ENCODE results near the gene IRGQ.

IRGQ gene

GRCh38 chr19:43561139-43561970 lies 34.6 kb downstream of the IRGQ start:
- Histone ChIP-seq H3K4me3 (ENCODE audit: insufficient read depth in 1 of 2, low read depth in 1 of 2, low read length in 2 of 2) (no peak overlapping the region), H2BK12ac (ENCODE audit: low read length in 2 of 2) (no peak overlapping the region), H3K4ac (ENCODE audit: low read depth in 1 of 2, low read length in 2 of 2) (no peak overlapping the region), H3K14ac (ENCODE audit: low read length in 2 of 2) (no peak overlapping the region), H3K79me1 (replicated peaks; ENCODE audit: low read length, poor library complexity, severe bottlenecking) (peaks cover 10% of the 10 kb centered on the region), H3K18ac (ENCODE audit: low read depth in 1 of 2, low read length in 2 of 2) (no peak overlapping the region), H3K9me3 (ENCODE audit: control insufficient read depth, low read length) (no peaks in the 10 kb centered on the region), H3K27me3 (ENCODE audit: control insufficient read depth in 1 of 2, insufficient read depth in 1 of 2, low read length in 2 of 2) (no peaks in the 10 kb centered on the region), H3K36me3 (ENCODE audit: control insufficient read depth in 1 of 2, insufficient read depth in 2 of 2, low read depth in 1 of 2, low read length in 2 of 2) (peaks cover 10 to 28% of the 10 kb centered on the region in 2 experiments), H2BK5ac (ENCODE audit: low read depth, low read length, poor library complexity, severe bottlenecking) (no peak overlapping the region), H3K23ac (ENCODE audit: low read length in 2 of 2) (no peak overlapping the region), H2AK5ac (ENCODE audit: low read length, severe bottlenecking) (no peak overlapping the region), H4K91ac (ENCODE audit: low read length) (no peak overlapping the region), H3K4me2 (ENCODE audit: low read length, poor library complexity, severe bottlenecking) (no peak overlapping the region), H3K9ac (ENCODE audit: low read length) (no peak overlapping the region), H3K4me1 (ENCODE audit: control insufficient read depth, insufficient read depth, low read depth, low read length) (peaks cover 18% of the 10 kb centered on the region), H2AFZ (ENCODE audit: low read depth, low read length) (no peak overlapping the region), H2BK120ac (ENCODE audit: low read depth, low read length) (no peak overlapping the region), H2BK15ac (ENCODE audit: low read depth, poor library complexity, severe bottlenecking) (no peak overlapping the region), H4K8ac (ENCODE audit: low read length) (peak overlapping the region; percentile 29), H3K27ac (ENCODE audit: low read length, poor library complexity, severe bottlenecking) (no peak overlapping the region)
- no peak for DNase-seq
- WGBS = 95% methylated on average over 12 of the region's 12 CpGs

GRCh38 chr19:43560687-43561086 lies 35.2 kb downstream of the IRGQ start:
- Histone ChIP-seq H2AFZ (ENCODE audit: low read depth, low read length) (no peak overlapping the region), H3K14ac (ENCODE audit: low read length in 2 of 2) (no peak overlapping the region), H3K9me3 (ENCODE audit: control insufficient read depth, low read length) (no peaks in the 10 kb centered on the region), H3K4me3 (ENCODE audit: insufficient read depth in 1 of 2, low read depth in 1 of 2, low read length in 2 of 2) (no peak overlapping the region), H3K27ac (ENCODE audit: low read length, poor library complexity, severe bottlenecking) (no peak overlapping the region), H3K4me1 (ENCODE audit: control insufficient read depth, insufficient read depth, low read depth, low read length) (peaks cover 18% of the 10 kb centered on the region), H3K9ac (ENCODE audit: low read length) (no peak overlapping the region), H3K79me1 (replicated peaks; ENCODE audit: low read length, poor library complexity, severe bottlenecking) (peaks cover 13% of the 10 kb centered on the region), H4K91ac (ENCODE audit: low read length) (peak overlapping the region; percentile 65), H2BK15ac (ENCODE audit: low read depth, poor library complexity, severe bottlenecking) (no peak overlapping the region), H3K18ac (ENCODE audit: low read depth in 1 of 2, low read length in 2 of 2) (peak overlapping the region in 1 of 2 experiments; percentile 25), H2BK120ac (ENCODE audit: low read depth, low read length) (no peak overlapping the region), H4K8ac (ENCODE audit: low read length) (peak overlapping the region; percentile 29), H2AK5ac (ENCODE audit: low read length, severe bottlenecking) (no peak overlapping the region), H2BK5ac (ENCODE audit: low read depth, low read length, poor library complexity, severe bottlenecking) (no peak overlapping the region), H3K36me3 (ENCODE audit: control insufficient read depth in 1 of 2, insufficient read depth in 2 of 2, low read depth in 1 of 2, low read length in 2 of 2) (peaks cover 14 to 34% of the 10 kb centered on the region in 2 experiments), H3K4me2 (ENCODE audit: low read length, poor library complexity, severe bottlenecking) (no peak overlapping the region), H3K23ac (ENCODE audit: low read length in 2 of 2) (no peak overlapping the region), H2BK12ac (ENCODE audit: low read length in 2 of 2) (no peak overlapping the region), H3K27me3 (ENCODE audit: control insufficient read depth in 1 of 2, insufficient read depth in 1 of 2, low read length in 2 of 2) (no peaks in the 10 kb centered on the region), H3K4ac (ENCODE audit: low read depth in 1 of 2, low read length in 2 of 2) (no peak overlapping the region)
- peak; percentile 66 for DNase-seq
- 74% methylated on average over 6 of the region's 6 CpGs for WGBS

- H3K9me3 ChIP-seq (ENCODE audit: control insufficient read depth, low read length) = no peaks in the 10 kb centered on the region
- no peak overlapping the region for H3K4me2 ChIP-seq (ENCODE audit: low read length, poor library complexity, severe bottlenecking)
- no peak overlapping the region for H3K23ac ChIP-seq (ENCODE audit: low read length in 2 of 2)
- no peak overlapping the region for H3K4ac ChIP-seq (ENCODE audit: low read depth in 1 of 2, low read length in 2 of 2)
- no peak overlapping the region for H3K27ac ChIP-seq (ENCODE audit: low read length, poor library complexity, severe bottlenecking)
- no peak overlapping the region for H3K4me3 ChIP-seq (ENCODE audit: insufficient read depth in 1 of 2, low read depth in 1 of 2, low read length in 2 of 2)
- H2BK12ac ChIP-seq (ENCODE audit: low read length in 2 of 2) = no peak overlapping the region
- H3K14ac ChIP-seq (ENCODE audit: low read length in 2 of 2) = no peak overlapping the region
- H3K4me1 ChIP-seq (ENCODE audit: control insufficient read depth, insufficient read depth, low read depth, low read length) = no peaks in the 10 kb centered on the region
- no peak overlapping the region for H2BK15ac ChIP-seq (ENCODE audit: low read depth, poor library complexity, severe bottlenecking)
- WGBS = 49% methylated on average over 6 of the region's 8 CpGs
- H4K91ac ChIP-seq (ENCODE audit: low read length) = no peak overlapping the region
- no peaks in the 10 kb centered on the region for H3K27me3 ChIP-seq (ENCODE audit: control insufficient read depth in 1 of 2, insufficient read depth in 1 of 2, low read length in 2 of 2)
- H4K8ac ChIP-seq (ENCODE audit: low read length) = no peak overlapping the region
- DNase-seq = peak; percentile 75
- no peak overlapping the region for H2BK120ac ChIP-seq (ENCODE audit: low read depth, low read length)
- no peak overlapping the region for H3K9ac ChIP-seq (ENCODE audit: low read length)
- H2AFZ ChIP-seq (ENCODE audit: low read depth, low read length) = no peak overlapping the region
- H2BK5ac ChIP-seq (ENCODE audit: low read depth, low read length, poor library complexity, severe bottlenecking) = no peak overlapping the region
- H2AK5ac ChIP-seq (ENCODE audit: low read length, severe bottlenecking) = no peak overlapping the region
- H3K18ac ChIP-seq (ENCODE audit: low read depth in 1 of 2, low read length in 2 of 2) = no peak overlapping the region
- peaks cover 49 to 64% of the 10 kb centered on the region in 2 experiments for H3K36me3 ChIP-seq (ENCODE audit: control insufficient read depth in 1 of 2, insufficient read depth in 2 of 2, low read depth in 1 of 2, low read length in 2 of 2)
- H3K79me1 ChIP-seq (replicated peaks; ENCODE audit: low read length, poor library complexity, severe bottlenecking) = peaks cover 34% of the 10 kb centered on the region
Observed at GRCh38 chr19:43555185-43555770, 40.7 kb downstream of the IRGQ start.

GRCh38 chr19:43554317-43554895 lies 41.5 kb downstream of the IRGQ start:
- no peak overlapping the region for H2BK12ac ChIP-seq (ENCODE audit: low read length in 2 of 2)
- no peak overlapping the region for H3K18ac ChIP-seq (ENCODE audit: low read depth in 1 of 2, low read length in 2 of 2)
- no peaks in the 10 kb centered on the region for H3K27me3 ChIP-seq (ENCODE audit: control insufficient read depth in 1 of 2, insufficient read depth in 1 of 2, low read length in 2 of 2)
- peaks cover 55 to 63% of the 10 kb centered on the region in 2 experiments for H3K36me3 ChIP-seq (ENCODE audit: control insufficient read depth in 1 of 2, insufficient read depth in 2 of 2, low read depth in 1 of 2, low read length in 2 of 2)
- no peak overlapping the region for H4K8ac ChIP-seq (ENCODE audit: low read length)
- no peak overlapping the region for H2BK15ac ChIP-seq (ENCODE audit: low read depth, poor library complexity, severe bottlenecking)
- DNase-seq = no peak
- no peak overlapping the region for H2BK120ac ChIP-seq (ENCODE audit: low read depth, low read length)
- no peaks in the 10 kb centered on the region for H3K9me3 ChIP-seq (ENCODE audit: control insufficient read depth, low read length)
- H3K4me2 ChIP-seq (ENCODE audit: low read length, poor library complexity, severe bottlenecking) = no peak overlapping the region
- H3K9ac ChIP-seq (ENCODE audit: low read length) = no peak overlapping the region
- H3K4ac ChIP-seq (ENCODE audit: low read depth in 1 of 2, low read length in 2 of 2) = no peak overlapping the region
- H2AK5ac ChIP-seq (ENCODE audit: low read length, severe bottlenecking) = no peak overlapping the region
- H3K27ac ChIP-seq (ENCODE audit: low read length, poor library complexity, severe bottlenecking) = no peak overlapping the region
- no peak overlapping the region for H3K23ac ChIP-seq (ENCODE audit: low read length in 2 of 2)
- H4K91ac ChIP-seq (ENCODE audit: low read length) = no peak overlapping the region
- H3K4me1 ChIP-seq (ENCODE audit: control insufficient read depth, insufficient read depth, low read depth, low read length) = no peaks in the 10 kb centered on the region
- H3K14ac ChIP-seq (ENCODE audit: low read length in 2 of 2) = no peak overlapping the region
- H3K4me3 ChIP-seq (ENCODE audit: insufficient read depth in 1 of 2, low read depth in 1 of 2, low read length in 2 of 2) = no peak overlapping the region
- H3K79me1 ChIP-seq (replicated peaks; ENCODE audit: low read length, poor library complexity, severe bottlenecking) = peaks cover 31% of the 10 kb centered on the region
- 98% methylated on average over 15 of the region's 15 CpGs for WGBS
- H2AFZ ChIP-seq (ENCODE audit: low read depth, low read length) = no peak overlapping the region
- no peak overlapping the region for H2BK5ac ChIP-seq (ENCODE audit: low read depth, low read length, poor library complexity, severe bottlenecking)

All from mesenchymal stem cell (in vitro differentiated cells and primary cell).